HCT116 (cell line): ENCODE measurements around the gene HLA-DRA. TPM values are rescaled to one million over a fixed set of nuclear protein-coding genes. Genes with fewer than 3 reads are reported as not detected.

Experiments used
- ATAC-seq: fragments of 200-7000 bp; cut with Tn5 transposase; 2 replicates; pipeline ENCODE4 v1.9.1; 2020; ENCODE audit warnings: mild to moderate bottlenecking, moderate library complexity
- BruUV-seq: library from RNA; stranded (reverse); fragments of 400-500 nt; replicated peaks from 2 replicates; lab custom pipeline; 2021; lab: Mats Ljungman, UMichigan
- CTCF ChIA-PET: fragments of 300-600 bp; sonication (Branson Sonifier 250); formaldehyde crosslinking; loops from one replicate; lab custom pipeline; 2021; ENCODE audit warnings: antibody characterized with exemption; lab: Charles Lee
- POLR2A ChIA-PET: fragments of 300-600, 350-600 bp; sonication (Branson Sonifier 250); formaldehyde crosslinking; loops from one replicate; lab custom pipeline; 2021; ENCODE audit warnings: antibody characterized with exemption; lab: Charles Lee
- RAD21 ChIA-PET, 2 experiments: fragments of 300-600 bp; sonication (Branson Sonifier 250); formaldehyde crosslinking; loops; one replicate each; lab custom pipeline; 2023; ENCODE audit warnings: low total read pairs in 2 of 2; ENCODE audit not compliant: uncharacterized antibody in 2 of 2, unreplicated experiment in 2 of 2, low non-redundant PET in 1 of 2; lab: Charles Lee
- DNase-seq: peaks from one replicate; pipeline ENCODE4 v3.0.0-alpha.2; 2010; ENCODE audit warnings: low read depth, low spot score
- H2AFZ ChIP-seq: fragments of 200-600 bp; shearing (Covaris generic), sonication (generic); 2 replicates; pipeline ENCODE4 v1.6.1; 2017; ENCODE audit warnings: low read depth, mixed run types, mixed read lengths, antibody characterized with exemption, low read length; ENCODE audit not compliant: poor library complexity, severe bottlenecking
- H3K27ac ChIP-seq: 2 replicates; pipeline ENCODE4 v1.5.1; 2012; ENCODE audit warnings: low read depth, low read length
- H3K27me3 ChIP-seq: fragments of 200-600 bp; sonication (generic); 2 replicates; pipeline ENCODE4 v1.6.1; 2016; ENCODE audit warnings: mixed run types, low read length, mixed read lengths; ENCODE audit not compliant: insufficient read depth
- H3K36me3 ChIP-seq, 2 experiments: fragments of 200-500 bp in 1 of 2; fragments of 200-600 bp in 1 of 2; sonication (Bioruptor generic) in 1 of 2; sonication (generic) in 1 of 2; 2 replicates each; pipeline versions ENCODE4 v1.5.1 to v1.6.1; 2014 to 2016; ENCODE audit warnings: low read length in 2 of 2, inconsistent platforms in 1 of 2, mixed read lengths in 1 of 2, mixed run types in 1 of 2; ENCODE audit not compliant: insufficient read depth in 2 of 2, control insufficient read depth in 1 of 2
- H3K4me1 ChIP-seq, 2 experiments: fragments of 200-600 bp in 1 of 2; sonication (generic) in 1 of 2; 2 replicates each; pipeline versions ENCODE4 v1.5.1 to v1.6.1; 2012 to 2017; ENCODE audit warnings: low read length in 2 of 2, inconsistent platforms in 1 of 2, mild to moderate bottlenecking in 1 of 2, mixed read lengths in 1 of 2, mixed run types in 1 of 2, moderate library complexity in 1 of 2; ENCODE audit not compliant: insufficient read depth in 2 of 2, control insufficient read depth in 1 of 2
- H3K4me2 ChIP-seq: fragments of 200-600 bp; sonication (generic); 2 replicates; pipeline ENCODE4 v1.6.1; 2017; ENCODE audit warnings: mixed run types, low read length, mixed read lengths
- H3K4me3 ChIP-seq, 2 experiments: fragments of 200-600 bp in 1 of 2; sonication (generic) in 1 of 2; replicated peaks in 1 of 2; 2 replicates each; pipeline ENCODE4 v1.5.1; 2011 to 2016; ENCODE audit warnings: low read length in 2 of 2, control low read depth in 1 of 2, low read depth in 1 of 2, mild to moderate bottlenecking in 1 of 2, mixed read lengths in 1 of 2, mixed run types in 1 of 2
- H3K79me2 ChIP-seq: fragments of 200-600 bp; sonication (generic); 2 replicates; pipeline ENCODE4 v1.6.1; 2017; ENCODE audit warnings: mild to moderate bottlenecking, mixed run types, low read length, moderate library complexity, mixed read lengths; ENCODE audit not compliant: insufficient read depth
- H3K9ac ChIP-seq: fragments of 200-600 bp; sonication (generic); 2 replicates; pipeline ENCODE4 v1.6.1; 2016; ENCODE audit warnings: low read length, mixed read lengths
- H3K9me2 ChIP-seq: fragments of 200-600 bp; sonication (generic), shearing (Covaris generic); 2 replicates; pipeline ENCODE4 v1.6.1; 2017; ENCODE audit warnings: mixed run types, mild to moderate bottlenecking, moderate library complexity; ENCODE audit not compliant: insufficient read depth
- H3K9me3 ChIP-seq, 2 experiments: fragments of 200-500 bp in 1 of 2; fragments of 200-600 bp in 1 of 2; sonication (Bioruptor generic) in 1 of 2; sonication (generic) in 1 of 2; 2 replicates each; pipeline ENCODE4 v1.6.1; 2014 to 2017; ENCODE audit warnings: low read length in 2 of 2, mixed read lengths in 2 of 2, inconsistent platforms in 1 of 2, low read depth in 1 of 2, mild to moderate bottlenecking in 1 of 2, mixed run types in 1 of 2, moderate library complexity in 1 of 2; ENCODE audit not compliant: control insufficient read depth in 1 of 2, insufficient read depth in 1 of 2
- H4K20me1 ChIP-seq: fragments of 200-600 bp; sonication (generic), shearing (Covaris generic); 2 replicates; pipeline ENCODE4 v1.6.1; 2017; ENCODE audit warnings: mixed run types, mild to moderate bottlenecking, moderate library complexity; ENCODE audit not compliant: insufficient read depth
- TCF7L2 ChIP-seq: IDR thresholded peaks from 2 replicates; pipeline ENCODE4 v1.7.0; 2011; ENCODE audit warnings: borderline replicate concordance, inconsistent platforms; ENCODE audit not compliant: insufficient read depth, insufficient read length; ENCODE audit errors: extremely low read depth
- ZNF274 ChIP-seq: fragments of 200-500 bp; sonication (Bioruptor generic); IDR thresholded peaks from 2 replicates; pipeline ENCODE4 v1.6.1; 2014; ENCODE audit warnings: mild to moderate bottlenecking, low read depth, low read length, inconsistent platforms
- intact Hi-C: fragments of 100-400 bp; cut with micrococcal nuclease; formaldehyde crosslinking; loops from 2 replicates; pipeline ENCODE4 v1.10.0; 2022
- total RNA-seq: library from RNA; stranded (reverse); gene quantifications from one replicate; pipeline ENCODE4 v1.2.1, GENCODE V29; 2021; ENCODE audit not compliant: unreplicated experiment

HLA-DRA gene
- total RNA-seq, 1 experiment from 2014 or later = 4.7 TPM

GRCh38 chr6:32444433-32444832 lies 4.7 kb downstream of the HLA-DRA start:
- no peak for ATAC-seq
- H3K79me2 ChIP-seq = no peaks in the 10 kb centered on the region
- ChIA-PET CTCF (no interaction called here), RAD21 (no interaction called here), POLR2A (no interaction called here)
- H3K4me2 ChIP-seq = no peak overlapping the region
- no peak overlapping the region for H3K9ac ChIP-seq
- no peaks in the 10 kb centered on the region for H3K36me3 ChIP-seq
- no peak for DNase-seq
- no peak overlapping the region for H3K27ac ChIP-seq
- H3K9me2 ChIP-seq = peaks cover 2% of the 10 kb centered on the region; the same call in 1 of the 2 replicates
- peaks cover 0 to 4% of the 10 kb centered on the region in 2 experiments; a peak in 2 of 4 replicates for H3K4me1 ChIP-seq
- H3K9me3 ChIP-seq = no peaks in the 10 kb centered on the region
- no TSS peak for BruUV-seq
- no peak overlapping the region for H2AFZ ChIP-seq
- no peaks in the 10 kb centered on the region for H4K20me1 ChIP-seq
- no peaks in the 10 kb centered on the region for H3K27me3 ChIP-seq
- TF ChIP-seq ZNF274 = no peak
- intact Hi-C loops = no loop called here
- no peak overlapping the region for H3K4me3 ChIP-seq

- no peak for TF ChIP-seq TCF7L2
- TF ChIP-seq, all 23 proteins: peak for 0
- POLR2A ChIA-PET = no interaction called here
- Histone ChIP-seq H3K9me2 (peaks cover 2% of the 10 kb centered on the region; the same call in 1 of the 2 replicates), H3K27ac (no peak overlapping the region), H3K9ac (no peak overlapping the region), H3K4me2 (no peak overlapping the region), H3K4me1 (no peaks in the 10 kb centered on the region), H3K27me3 (no peaks in the 10 kb centered on the region), H3K9me3 (no peaks in the 10 kb centered on the region), H3K79me2 (no peaks in the 10 kb centered on the region), H4K20me1 (no peaks in the 10 kb centered on the region), H3K36me3 (no peaks in the 10 kb centered on the region), H3K4me3 (no peak overlapping the region), H2AFZ (no peak overlapping the region)
- no TSS peak for BruUV-seq
- intact Hi-C loops = no loop called here
- no peak for DNase-seq
- ATAC-seq = no peak
- RAD21 ChIA-PET = no interaction called here
- CTCF ChIA-PET = no interaction called here
Measured at GRCh38 chr6:32445321-32445854, 5.7 kb downstream of the HLA-DRA start.
